Measurements from ENCODE around the gene PWP2.

DNA sequence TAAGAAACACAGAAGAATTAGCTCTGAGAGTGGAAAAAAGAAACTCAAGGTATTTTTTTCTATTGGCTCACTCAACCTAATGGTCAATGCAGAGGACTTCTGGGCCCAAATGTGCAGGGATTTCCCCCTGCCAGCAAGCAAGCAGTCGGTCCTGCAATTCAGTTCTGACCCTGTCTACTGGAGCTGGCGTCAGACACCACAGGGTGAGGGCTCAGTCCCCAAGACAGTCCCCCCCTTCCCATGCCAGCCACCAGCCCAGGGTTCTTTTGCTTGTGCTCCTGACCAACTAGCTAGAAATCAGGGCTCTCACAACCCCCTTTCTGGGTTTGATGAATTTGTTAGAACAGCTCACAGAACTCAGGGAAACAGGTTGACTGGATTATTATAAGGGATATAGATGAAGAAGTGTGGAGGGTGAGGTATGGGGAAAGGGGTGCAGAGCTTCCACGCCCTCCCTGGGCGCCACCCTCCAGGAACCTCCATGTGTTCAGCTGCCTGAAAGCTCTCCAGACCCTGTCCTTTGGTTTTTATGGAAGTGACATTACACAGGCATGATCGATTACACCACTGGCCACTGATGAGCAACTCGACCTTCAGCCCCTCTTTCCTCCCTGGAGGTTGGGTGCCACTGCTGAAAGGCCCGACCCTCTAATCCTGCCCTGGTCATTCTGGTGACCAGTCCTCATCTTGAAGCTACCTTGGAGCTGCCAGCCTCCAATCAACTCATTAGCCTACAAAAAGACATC is 22.5 kb upstream of the PWP2 start:
- TF ChIP-seq TAF1 (conservative IDR thresholded peaks at IDR 0.05) (no peak), SP1 (IDR thresholded peaks at IDR 0.05) (no peak), GABPA (IDR thresholded peaks at IDR 0.05 in 1 of 2, conservative IDR thresholded peaks at IDR 0.05 in 1 of 2) (no peak)
- TF ChIP-seq, protein P1, sequence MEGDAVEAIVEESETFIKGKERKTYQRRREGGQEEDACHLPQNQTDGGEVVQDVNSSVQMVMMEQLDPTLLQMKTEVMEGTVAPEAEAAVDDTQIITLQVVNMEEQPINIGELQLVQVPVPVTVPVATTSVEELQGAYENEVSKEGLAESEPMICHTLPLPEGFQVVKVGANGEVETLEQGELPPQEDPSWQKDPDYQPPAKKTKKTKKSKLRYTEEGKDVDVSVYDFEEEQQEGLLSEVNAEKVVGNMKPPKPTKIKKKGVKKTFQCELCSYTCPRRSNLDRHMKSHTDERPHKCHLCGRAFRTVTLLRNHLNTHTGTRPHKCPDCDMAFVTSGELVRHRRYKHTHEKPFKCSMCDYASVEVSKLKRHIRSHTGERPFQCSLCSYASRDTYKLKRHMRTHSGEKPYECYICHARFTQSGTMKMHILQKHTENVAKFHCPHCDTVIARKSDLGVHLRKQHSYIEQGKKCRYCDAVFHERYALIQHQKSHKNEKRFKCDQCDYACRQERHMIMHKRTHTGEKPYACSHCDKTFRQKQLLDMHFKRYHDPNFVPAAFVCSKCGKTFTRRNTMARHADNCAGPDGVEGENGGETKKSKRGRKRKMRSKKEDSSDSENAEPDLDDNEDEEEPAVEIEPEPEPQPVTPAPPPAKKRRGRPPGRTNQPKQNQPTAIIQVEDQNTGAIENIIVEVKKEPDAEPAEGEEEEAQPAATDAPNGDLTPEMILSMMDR (IDR thresholded peaks at IDR 0.05; ENCODE audit: low read depth, low read length, missing input control) = no peak
- TF ChIP-seq, protein P2, sequence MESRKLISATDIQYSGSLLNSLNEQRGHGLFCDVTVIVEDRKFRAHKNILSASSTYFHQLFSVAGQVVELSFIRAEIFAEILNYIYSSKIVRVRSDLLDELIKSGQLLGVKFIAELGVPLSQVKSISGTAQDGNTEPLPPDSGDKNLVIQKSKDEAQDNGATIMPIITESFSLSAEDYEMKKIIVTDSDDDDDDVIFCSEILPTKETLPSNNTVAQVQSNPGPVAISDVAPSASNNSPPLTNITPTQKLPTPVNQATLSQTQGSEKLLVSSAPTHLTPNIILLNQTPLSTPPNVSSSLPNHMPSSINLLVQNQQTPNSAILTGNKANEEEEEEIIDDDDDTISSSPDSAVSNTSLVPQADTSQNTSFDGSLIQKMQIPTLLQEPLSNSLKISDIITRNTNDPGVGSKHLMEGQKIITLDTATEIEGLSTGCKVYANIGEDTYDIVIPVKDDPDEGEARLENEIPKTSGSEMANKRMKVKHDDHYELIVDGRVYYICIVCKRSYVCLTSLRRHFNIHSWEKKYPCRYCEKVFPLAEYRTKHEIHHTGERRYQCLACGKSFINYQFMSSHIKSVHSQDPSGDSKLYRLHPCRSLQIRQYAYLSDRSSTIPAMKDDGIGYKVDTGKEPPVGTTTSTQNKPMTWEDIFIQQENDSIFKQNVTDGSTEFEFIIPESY (IDR thresholded peaks at IDR 0.05) = no peak
- TF ChIP-seq, protein P3, sequence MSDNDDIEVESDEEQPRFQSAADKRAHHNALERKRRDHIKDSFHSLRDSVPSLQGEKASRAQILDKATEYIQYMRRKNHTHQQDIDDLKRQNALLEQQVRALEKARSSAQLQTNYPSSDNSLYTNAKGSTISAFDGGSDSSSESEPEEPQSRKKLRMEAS (IDR thresholded peaks at IDR 0.05) = no peak

All from liver (tissue), 3 donors.